Measurements from ENCODE around the gene HELZ2. TPM values are rescaled to one million over a fixed set of nuclear protein-coding genes. Genes with fewer than 3 reads are reported as not detected.

HELZ2 gene
- polyA plus RNA-seq, 1 of the 3 experiments (the other 2 are of a cell fraction): 7.6 TPM

DNA sequence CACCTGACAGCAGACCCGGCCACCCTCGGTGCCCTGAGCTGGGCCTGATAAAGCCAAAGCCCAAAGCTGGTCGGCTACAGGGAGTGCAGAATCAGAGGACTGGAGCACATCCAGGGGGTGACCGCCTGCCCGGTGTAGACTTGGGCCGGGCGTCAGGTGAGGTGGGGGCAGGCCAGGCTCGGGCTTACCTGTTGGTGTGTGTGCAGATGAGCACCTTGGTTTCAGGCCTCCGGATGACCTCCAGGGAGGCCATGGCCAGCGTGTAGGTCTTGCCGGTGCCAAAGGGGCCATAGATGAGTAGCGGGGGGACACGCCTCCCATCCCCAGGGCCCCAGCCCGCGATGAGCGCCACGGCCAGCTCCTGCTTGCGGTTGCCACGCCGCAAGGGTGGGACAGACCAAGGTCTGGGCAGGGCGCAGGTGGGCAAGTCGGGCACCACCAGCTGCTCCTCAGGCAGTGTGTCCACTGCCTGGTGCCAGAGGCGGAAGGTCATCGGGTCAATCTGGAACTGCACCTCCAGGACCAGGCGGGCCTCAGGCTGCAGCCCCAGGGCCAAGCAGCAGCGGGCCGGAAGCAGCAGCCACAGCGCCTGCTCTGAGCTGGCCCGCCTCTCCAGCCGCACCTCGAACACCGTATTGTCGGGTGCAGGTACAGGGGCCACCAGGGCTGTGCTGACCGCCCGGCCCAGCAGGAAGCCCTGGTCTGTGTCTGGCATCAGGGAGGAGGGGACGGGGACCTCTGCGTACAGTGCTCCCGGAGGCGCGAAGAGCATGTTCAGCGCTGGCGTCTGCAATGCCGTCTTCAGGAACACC, 5.7 kb downstream of the HELZ2 start:
- Histone ChIP-seq H3K9me3 (no peaks in the 10 kb centered on the region), H3K36me3 (replicated peaks in 1 of 2; ENCODE audit: control insufficient read depth in 1 of 2, insufficient read depth in 2 of 2, low read length in 1 of 2) (peaks cover 0 to 22% of the 10 kb centered on the region in 2 experiments), H3K9me2 (no peaks in the 10 kb centered on the region), H2AFZ (ENCODE audit: low read depth) (no peak overlapping the region), H3K4me1 (ENCODE audit: control insufficient read depth in 1 of 2, insufficient read depth in 2 of 2, low read depth in 1 of 2, low read length in 1 of 2) (peaks cover 0 to 5% of the 10 kb centered on the region in 2 experiments; a peak in 1 of 4 replicates), H3K4me3 (ENCODE audit: low read depth in 2 of 2, low read length in 1 of 2) (no peak overlapping the region), H3K79me2 (ENCODE audit: insufficient read depth) (peaks cover 5% of the 10 kb centered on the region; the same call in 1 of the 2 replicates), H3F3A (replicated peaks; ENCODE audit: insufficient read depth) (no peaks in the 10 kb centered on the region), H3K9ac (no peak overlapping the region), H3K27ac (ENCODE audit: low read depth in 2 of 2, low read length in 1 of 2) (no peak overlapping the region), H3K4me2 (no peak overlapping the region), H3K27me3 (ENCODE audit: insufficient read depth) (no peaks in the 10 kb centered on the region), H4K20me1 (ENCODE audit: insufficient read depth) (no peaks in the 10 kb centered on the region)
- CTCF ChIA-PET: interaction anchor here (3.6 kb wide), 1 partner anchor 31 kb away, joined by 12 read pairs; the partner anchor contains the start of gene PTK6
- POLR2A ChIA-PET: no interaction called here
- no peak for TF ChIP-seq ELF1 (IDR thresholded peaks at IDR 0.05)
- TF ChIP-seq, protein P1, sequence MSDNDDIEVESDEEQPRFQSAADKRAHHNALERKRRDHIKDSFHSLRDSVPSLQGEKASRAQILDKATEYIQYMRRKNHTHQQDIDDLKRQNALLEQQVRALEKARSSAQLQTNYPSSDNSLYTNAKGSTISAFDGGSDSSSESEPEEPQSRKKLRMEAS (IDR thresholded peaks at IDR 0.05; ENCODE audit: low read depth): no peak
- TF ChIP-seq, protein P2, sequence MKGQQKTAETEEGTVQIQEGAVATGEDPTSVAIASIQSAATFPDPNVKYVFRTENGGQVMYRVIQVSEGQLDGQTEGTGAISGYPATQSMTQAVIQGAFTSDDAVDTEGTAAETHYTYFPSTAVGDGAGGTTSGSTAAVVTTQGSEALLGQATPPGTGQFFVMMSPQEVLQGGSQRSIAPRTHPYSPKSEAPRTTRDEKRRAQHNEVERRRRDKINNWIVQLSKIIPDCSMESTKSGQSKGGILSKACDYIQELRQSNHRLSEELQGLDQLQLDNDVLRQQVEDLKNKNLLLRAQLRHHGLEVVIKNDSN (IDR thresholded peaks at IDR 0.05; ENCODE audit: borderline replicate concordance, low read depth): no peak
- no peak for TF ChIP-seq FOSL2 (IDR thresholded peaks at IDR 0.05; ENCODE audit: borderline replicate concordance, low read depth)
- no peak for TF ChIP-seq JUND (IDR thresholded peaks at IDR 0.05)
- TF ChIP-seq IRF3 (IDR thresholded peaks at IDR 0.05; ENCODE audit: low read depth, low read length): no peak
- TF ChIP-seq, protein P3, sequence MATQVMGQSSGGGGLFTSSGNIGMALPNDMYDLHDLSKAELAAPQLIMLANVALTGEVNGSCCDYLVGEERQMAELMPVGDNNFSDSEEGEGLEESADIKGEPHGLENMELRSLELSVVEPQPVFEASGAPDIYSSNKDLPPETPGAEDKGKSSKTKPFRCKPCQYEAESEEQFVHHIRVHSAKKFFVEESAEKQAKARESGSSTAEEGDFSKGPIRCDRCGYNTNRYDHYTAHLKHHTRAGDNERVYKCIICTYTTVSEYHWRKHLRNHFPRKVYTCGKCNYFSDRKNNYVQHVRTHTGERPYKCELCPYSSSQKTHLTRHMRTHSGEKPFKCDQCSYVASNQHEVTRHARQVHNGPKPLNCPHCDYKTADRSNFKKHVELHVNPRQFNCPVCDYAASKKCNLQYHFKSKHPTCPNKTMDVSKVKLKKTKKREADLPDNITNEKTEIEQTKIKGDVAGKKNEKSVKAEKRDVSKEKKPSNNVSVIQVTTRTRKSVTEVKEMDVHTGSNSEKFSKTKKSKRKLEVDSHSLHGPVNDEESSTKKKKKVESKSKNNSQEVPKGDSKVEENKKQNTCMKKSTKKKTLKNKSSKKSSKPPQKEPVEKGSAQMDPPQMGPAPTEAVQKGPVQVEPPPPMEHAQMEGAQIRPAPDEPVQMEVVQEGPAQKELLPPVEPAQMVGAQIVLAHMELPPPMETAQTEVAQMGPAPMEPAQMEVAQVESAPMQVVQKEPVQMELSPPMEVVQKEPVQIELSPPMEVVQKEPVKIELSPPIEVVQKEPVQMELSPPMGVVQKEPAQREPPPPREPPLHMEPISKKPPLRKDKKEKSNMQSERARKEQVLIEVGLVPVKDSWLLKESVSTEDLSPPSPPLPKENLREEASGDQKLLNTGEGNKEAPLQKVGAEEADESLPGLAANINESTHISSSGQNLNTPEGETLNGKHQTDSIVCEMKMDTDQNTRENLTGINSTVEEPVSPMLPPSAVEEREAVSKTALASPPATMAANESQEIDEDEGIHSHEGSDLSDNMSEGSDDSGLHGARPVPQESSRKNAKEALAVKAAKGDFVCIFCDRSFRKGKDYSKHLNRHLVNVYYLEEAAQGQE (IDR thresholded peaks at IDR 0.05; ENCODE audit: low read depth, low read length): no peak
- no peak for TF ChIP-seq POLR2AphosphoS5 (IDR thresholded peaks at IDR 0.05; ENCODE audit: low read depth, low read length)
- no peak for TF ChIP-seq SMC3 (IDR thresholded peaks at IDR 0.05; ENCODE audit: low read depth, low read length)
- TF ChIP-seq, protein P4, sequence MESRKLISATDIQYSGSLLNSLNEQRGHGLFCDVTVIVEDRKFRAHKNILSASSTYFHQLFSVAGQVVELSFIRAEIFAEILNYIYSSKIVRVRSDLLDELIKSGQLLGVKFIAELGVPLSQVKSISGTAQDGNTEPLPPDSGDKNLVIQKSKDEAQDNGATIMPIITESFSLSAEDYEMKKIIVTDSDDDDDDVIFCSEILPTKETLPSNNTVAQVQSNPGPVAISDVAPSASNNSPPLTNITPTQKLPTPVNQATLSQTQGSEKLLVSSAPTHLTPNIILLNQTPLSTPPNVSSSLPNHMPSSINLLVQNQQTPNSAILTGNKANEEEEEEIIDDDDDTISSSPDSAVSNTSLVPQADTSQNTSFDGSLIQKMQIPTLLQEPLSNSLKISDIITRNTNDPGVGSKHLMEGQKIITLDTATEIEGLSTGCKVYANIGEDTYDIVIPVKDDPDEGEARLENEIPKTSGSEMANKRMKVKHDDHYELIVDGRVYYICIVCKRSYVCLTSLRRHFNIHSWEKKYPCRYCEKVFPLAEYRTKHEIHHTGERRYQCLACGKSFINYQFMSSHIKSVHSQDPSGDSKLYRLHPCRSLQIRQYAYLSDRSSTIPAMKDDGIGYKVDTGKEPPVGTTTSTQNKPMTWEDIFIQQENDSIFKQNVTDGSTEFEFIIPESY (IDR thresholded peaks at IDR 0.05; ENCODE audit: borderline replicate concordance, low read depth): no peak
- no peak for TF ChIP-seq MEF2A (IDR thresholded peaks at IDR 0.05; ENCODE audit: borderline replicate concordance, low read depth)
- no peak for TF ChIP-seq CHD2 (IDR thresholded peaks at IDR 0.05; ENCODE audit: low read length, partially characterized antibody)
- TF ChIP-seq FOXJ3 (CRISPR knock-in tag; IDR thresholded peaks at IDR 0.05): no peak
- no peak for TF ChIP-seq NFIC (IDR thresholded peaks at IDR 0.05; ENCODE audit: borderline replicate concordance)
- no peak for TF ChIP-seq SIN3A (IDR thresholded peaks at IDR 0.05; ENCODE audit: borderline replicate concordance, low read depth, low read length)
- no peak for TF ChIP-seq TEAD4 (IDR thresholded peaks at IDR 0.05; ENCODE audit: borderline replicate concordance, insufficient read depth)
- 89% methylated on average over 7 of the region's 43 CpGs for WGBS (ENCODE audit: low lambda C conversion rate)
- DNase-seq: no peak

All from SK-N-SH (cell line).